GM20000 (cell line): ENCODE measurements around the gene DMD.

ENCODE experiments used
- DNase-seq: peaks from one replicate; pipeline ENCODE4 v3.0.0; 2012; ENCODE audit warnings: low spot score
- CTCF ChIP-seq: IDR thresholded peaks from 2 replicates; pipeline ENCODE4 v1.5.1; 2012; ENCODE audit warnings: mild to moderate bottlenecking, control low read depth; ENCODE audit errors: extremely low read depth, missing control alignments

The DMD gene

GRCh38 chrX:33045882-33046281 is 165.5 kb downstream of the DMD start:
- no peak for DNase-seq
- TF ChIP-seq CTCF: no peak

GRCh38 chrX:33045245-33045644 is 166.1 kb downstream of the DMD start:
- no peak for TF ChIP-seq CTCF

GRCh38 chrX:33041141-33041540 is 170.2 kb downstream of the DMD start:
- no peak for TF ChIP-seq CTCF
- DNase-seq: no peak

More at GRCh38 chrX:33045245-33045644, 166.1 kb downstream of the DMD start:
- DNase-seq: no peak

GRCh38 chrX:33032700-33033099 is 178.6 kb downstream of the DMD start:
- no peak for TF ChIP-seq CTCF

GRCh38 chrX:33014949-33015348 is 196.4 kb downstream of the DMD start:
- TF ChIP-seq CTCF: no peak

More at GRCh38 chrX:33032700-33033099, 178.6 kb downstream of the DMD start:
- DNase-seq: no peak

GRCh38 chrX:33014086-33014485 is 197.3 kb downstream of the DMD start:
- no peak for TF ChIP-seq CTCF
- no peak for DNase-seq

More at GRCh38 chrX:33014949-33015348, 196.4 kb downstream of the DMD start:
- no peak for DNase-seq

GRCh38 chrX:33001107-33001506 is 210.2 kb downstream of the DMD start:
- no peak for DNase-seq
- no peak for TF ChIP-seq CTCF
